NB4 (cell line): Measurements from ENCODE around the gene MPHOSPH9.

ENCODE experiments used
- CTCF ChIP-seq: IDR thresholded peaks from one replicate; pipeline ENCODE4 v1.5.1; 2012; ENCODE audit warnings: low read depth, low read length
- POLR2A ChIP-seq: IDR thresholded peaks from 2 replicates; pipeline ENCODE4 v1.6.1; 2011; ENCODE audit warnings: mild to moderate bottlenecking; ENCODE audit not compliant: insufficient read length; ENCODE audit errors: extremely low read depth

GRCh38 chr12:123153906-123154305 is 79.0 kb downstream of the MPHOSPH9 start:
- TF ChIP-seq CTCF = no peak
- no peak for TF ChIP-seq POLR2A
